Prostate gland (tissue), 2 donors: ENCODE measurements around the gene DENR. TPM values are rescaled to one million over a fixed set of nuclear protein-coding genes. Genes with fewer than 3 reads are reported as not detected.

Experiments
- DNase-seq: peaks from one replicate; pipeline ENCODE4 v3.0.0-alpha.2; 2019; ENCODE audit warnings: low spot score
- H3K27ac ChIP-seq, 2 donors: fragments of 200-600 bp; sonication (generic); 2 replicates each; pipeline ENCODE4 v1.5.1; 2017 to 2019
- H3K27me3 ChIP-seq: fragments of 200-600 bp; sonication (generic); replicated peaks from 2 replicates; pipeline ENCODE4 v1.5.1; 2019; ENCODE audit not compliant: insufficient read depth
- H3K36me3 ChIP-seq, 2 donors: fragments of 200-600 bp; sonication (generic); 1 replicate in 1 of 2; 2 replicates in 1 of 2; pipeline versions ENCODE4 v1.5.1 to v1.8.1; 2017 to 2019
- H3K4me1 ChIP-seq: fragments of 200-600 bp; sonication (generic); replicated peaks from 2 replicates; pipeline ENCODE4 v1.5.1; 2019
- H3K4me3 ChIP-seq, 2 donors: fragments of 200-600 bp; sonication (generic); 2 replicates each; pipeline ENCODE4 v1.5.1; 2017 to 2019
- H3K9me3 ChIP-seq: fragments of 200-600 bp; sonication (generic); 2 replicates; pipeline ENCODE4 v1.5.1; 2017
- POLR2A ChIP-seq: fragments of 450-650 bp; IDR thresholded peaks from one replicate; pipeline ENCODE4 v1.6.1; 2016; ENCODE audit warnings: antibody characterized with exemption, mild to moderate bottlenecking
- POLR2AphosphoS5 ChIP-seq: sonication (generic); formaldehyde crosslinking; IDR thresholded peaks from one replicate; pipeline ENCODE4 v1.6.1; 2017; ENCODE audit warnings: antibody characterized with exemption
- WGBS: methylation state at CpG from one replicate; pipeline ENCODE4 v1.1.5; 2018; 5-methylcytosine and 5-hydroxymethylcytosine counted together
- intact Hi-C: fragments of 100-400 bp; cut with DNase I; formaldehyde crosslinking; loops from one replicate; pipeline ENCODE4 v1.14.2; 2022
- total RNA-seq, 2 donors: library from RNA; depleted of rRNA; stranded (reverse); fragments of >200 nt; gene quantifications; one replicate each; pipeline ENCODE4 v1.1.0, GENCODE V29; 2016
- TF ChIP-seq, protein P1 (sequence below), 4 experiments: fragments of 200-600 bp in 2 of 4; fragments of 450-650 bp in 2 of 4; sonication (generic) in 2 of 4; IDR thresholded peaks; 1 replicate in 3 of 4; 2 replicates in 1 of 4; pipeline ENCODE4 v1.5.1; 2016 to 2019; ENCODE audit warnings: antibody characterized with exemption in 4 of 4, mild to moderate bottlenecking in 2 of 4, moderate library complexity in 2 of 4

DENR gene
- total RNA-seq, 2 donors from 2014 or later: 20.4 to 32.8 TPM

- Histone ChIP-seq H3K36me3 (no peaks in the 10 kb centered on the region), H3K4me1 (no peaks in the 10 kb centered on the region), H3K27me3 (no peaks in the 10 kb centered on the region), H3K4me3 (no peak overlapping the region), H3K27ac (no peak overlapping the region), H3K9me3 (no peaks in the 10 kb centered on the region)
- intact Hi-C loops: no loop called here
- 89% methylated on average over 7 of the region's 7 CpGs for WGBS
- TF ChIP-seq POLR2A (no peak), POLR2AphosphoS5 (no peak)
- TF ChIP-seq, protein P1, sequence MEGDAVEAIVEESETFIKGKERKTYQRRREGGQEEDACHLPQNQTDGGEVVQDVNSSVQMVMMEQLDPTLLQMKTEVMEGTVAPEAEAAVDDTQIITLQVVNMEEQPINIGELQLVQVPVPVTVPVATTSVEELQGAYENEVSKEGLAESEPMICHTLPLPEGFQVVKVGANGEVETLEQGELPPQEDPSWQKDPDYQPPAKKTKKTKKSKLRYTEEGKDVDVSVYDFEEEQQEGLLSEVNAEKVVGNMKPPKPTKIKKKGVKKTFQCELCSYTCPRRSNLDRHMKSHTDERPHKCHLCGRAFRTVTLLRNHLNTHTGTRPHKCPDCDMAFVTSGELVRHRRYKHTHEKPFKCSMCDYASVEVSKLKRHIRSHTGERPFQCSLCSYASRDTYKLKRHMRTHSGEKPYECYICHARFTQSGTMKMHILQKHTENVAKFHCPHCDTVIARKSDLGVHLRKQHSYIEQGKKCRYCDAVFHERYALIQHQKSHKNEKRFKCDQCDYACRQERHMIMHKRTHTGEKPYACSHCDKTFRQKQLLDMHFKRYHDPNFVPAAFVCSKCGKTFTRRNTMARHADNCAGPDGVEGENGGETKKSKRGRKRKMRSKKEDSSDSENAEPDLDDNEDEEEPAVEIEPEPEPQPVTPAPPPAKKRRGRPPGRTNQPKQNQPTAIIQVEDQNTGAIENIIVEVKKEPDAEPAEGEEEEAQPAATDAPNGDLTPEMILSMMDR (IDR thresholded peaks at IDR 0.05): no peak
- no peak for DNase-seq
Observed at GRCh38 chr12:122785503-122785902, 32.9 kb downstream of the DENR start.

GRCh38 chr12:122788387-122788786 lies 35.8 kb downstream of the DENR start:
- Histone ChIP-seq H3K4me3 (no peak overlapping the region), H3K4me1 (no peaks in the 10 kb centered on the region), H3K27me3 (no peaks in the 10 kb centered on the region), H3K9me3 (no peaks in the 10 kb centered on the region), H3K36me3 (no peaks in the 10 kb centered on the region), H3K27ac (no peak overlapping the region)
- no peak for DNase-seq
- 70% methylated on average over 4 of the region's 4 CpGs for WGBS
- TF ChIP-seq POLR2AphosphoS5 (no peak), POLR2A (no peak)
- TF ChIP-seq, protein P1 (IDR thresholded peaks at IDR 0.05): no peak
- intact Hi-C loops: no loop called here

GRCh38 chr12:122789637-122790036 lies 37.0 kb downstream of the DENR start:
- no peak overlapping the region for H3K4me3 ChIP-seq
- H3K27me3 ChIP-seq: no peaks in the 10 kb centered on the region
- DNase-seq: no peak
- H3K36me3 ChIP-seq: no peaks in the 10 kb centered on the region
- TF ChIP-seq POLR2A: no peak
- TF ChIP-seq, protein P1 (IDR thresholded peaks at IDR 0.05): no peak
- TF ChIP-seq POLR2AphosphoS5: no peak
- H3K27ac ChIP-seq: no peak overlapping the region
- H3K4me1 ChIP-seq: no peaks in the 10 kb centered on the region
- intact Hi-C loops: loop anchor here (5.0 kb wide), 2 partner anchors 53 to 163 kb away; no protein-coding TSS in a partner anchor
- H3K9me3 ChIP-seq: no peaks in the 10 kb centered on the region
- 73% methylated on average over 5 of the region's 5 CpGs for WGBS

DNA sequence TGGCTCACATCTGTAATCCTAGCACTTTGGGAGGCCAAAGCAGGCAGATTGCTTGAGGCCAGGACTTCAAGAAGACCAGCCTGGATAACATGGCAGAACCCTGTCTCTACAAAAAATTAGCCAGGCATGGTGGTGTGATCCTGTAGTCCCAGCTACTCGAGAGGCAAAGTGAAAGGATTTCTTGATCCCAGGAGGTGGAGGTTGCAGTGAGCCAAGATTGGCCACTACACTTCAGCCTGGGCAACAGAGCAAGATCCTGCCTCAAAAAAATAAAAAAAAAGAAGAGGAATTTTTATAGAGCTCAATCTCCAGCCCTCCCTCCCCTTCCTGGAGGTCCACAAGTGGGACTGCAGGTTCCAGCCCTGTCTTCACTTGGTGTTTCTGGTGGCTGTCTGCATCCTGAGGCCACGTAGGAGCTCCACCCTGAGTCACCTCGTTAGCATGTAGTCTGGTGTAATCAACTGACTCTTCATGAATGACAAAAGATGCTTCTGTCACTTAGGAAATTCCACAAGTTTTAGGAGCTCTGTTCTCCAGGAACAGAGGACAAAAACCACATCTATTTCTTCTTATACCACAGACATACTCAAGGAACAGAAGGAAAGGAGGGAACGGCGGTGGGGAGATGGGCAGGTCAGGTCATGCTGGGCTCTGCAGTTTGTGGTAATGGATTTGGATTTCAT lies 37.9 kb downstream of the DENR start:
- no peaks in the 10 kb centered on the region for H3K36me3 ChIP-seq
- intact Hi-C loops: loop anchor here (5.0 kb wide), 2 partner anchors 52 to 162 kb away; no protein-coding TSS in a partner anchor
- DNase-seq: no peak
- H3K9me3 ChIP-seq: no peaks in the 10 kb centered on the region
- WGBS: 74% methylated on average over 5 of the region's 5 CpGs
- H3K4me3 ChIP-seq: no peak overlapping the region
- no peak overlapping the region for H3K27ac ChIP-seq
- no peak for TF ChIP-seq POLR2A
- TF ChIP-seq, protein P1 (IDR thresholded peaks at IDR 0.05): no peak
- TF ChIP-seq POLR2AphosphoS5: no peak
- no peaks in the 10 kb centered on the region for H3K27me3 ChIP-seq
- H3K4me1 ChIP-seq: no peaks in the 10 kb centered on the region

DNA sequence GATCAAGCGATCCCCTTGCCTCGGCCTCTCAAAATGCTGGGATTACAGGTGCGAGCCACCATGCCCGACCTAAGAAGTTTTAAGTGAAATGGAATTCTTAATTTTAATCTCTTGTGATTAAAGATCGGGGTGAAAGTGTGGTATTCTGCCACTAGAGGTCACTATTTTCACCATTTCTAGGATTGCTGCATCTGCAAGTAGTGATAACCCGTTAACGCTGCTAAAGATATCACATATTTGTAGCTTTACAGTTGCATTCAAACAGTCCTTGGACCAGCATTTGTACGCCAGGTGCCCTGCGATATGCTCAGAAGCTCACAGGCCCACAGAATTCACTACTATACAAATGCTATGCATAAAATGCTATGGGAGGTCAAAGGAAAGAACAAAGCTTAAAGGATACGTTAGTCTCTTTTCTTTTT lies 41.1 kb downstream of the DENR start:
- Histone ChIP-seq H3K27ac (no peak overlapping the region), H3K36me3 (no peaks in the 10 kb centered on the region), H3K27me3 (no peaks in the 10 kb centered on the region), H3K4me3 (no peak overlapping the region), H3K4me1 (no peaks in the 10 kb centered on the region), H3K9me3 (no peaks in the 10 kb centered on the region)
- WGBS: 24% methylated on average over 10 of the region's 10 CpGs
- TF ChIP-seq, protein P1 (IDR thresholded peaks at IDR 0.05): peak; percentile 42 to 80 (median 66)
- no peak for TF ChIP-seq POLR2AphosphoS5
- intact Hi-C loops: loop anchor here (5.0 kb wide), 2 partner anchors 49 to 159 kb away; no protein-coding TSS in a partner anchor
- peak; percentile 9 for DNase-seq
